ENCODE data around the gene NHLRC4.
A peak's percentile ranks its signal among the peaks of the same experiment; 100 is the strongest.

NHLRC4 gene

GRCh38 chr16:539901-540530 lies 26.8 kb upstream of the NHLRC4 start:
- DNase-seq (ENCODE audit: low read depth), result no peak
- no peak overlapping the region for H3K4me3 ChIP-seq (ENCODE audit: low read length)
- no peak for TF ChIP-seq CTCF (IDR thresholded peaks at IDR 0.05; ENCODE audit: insufficient read depth, low read depth, low read length, missing control alignments)

- no peak for DNase-seq (ENCODE audit: low read depth)
- no peak overlapping the region for H3K4me3 ChIP-seq (ENCODE audit: low read length)
- TF ChIP-seq CTCF (IDR thresholded peaks at IDR 0.05; ENCODE audit: insufficient read depth, low read depth, low read length, missing control alignments), result no peak
These were observed 26.0 kb upstream of the NHLRC4 start for GRCh38 chr16:540645-541340.

- no peak for TF ChIP-seq CTCF (IDR thresholded peaks at IDR 0.05; ENCODE audit: insufficient read depth, low read depth, low read length, missing control alignments)
- no peak overlapping the region for H3K4me3 ChIP-seq (ENCODE audit: low read length)
- no peak for DNase-seq (ENCODE audit: low read depth)
These were observed 23.3 kb upstream of the NHLRC4 start for GRCh38 chr16:543301-544164.

- H3K4me3 ChIP-seq (ENCODE audit: low read length), result no peak overlapping the region
- no peak for DNase-seq (ENCODE audit: low read depth)
- TF ChIP-seq CTCF (IDR thresholded peaks at IDR 0.05; ENCODE audit: insufficient read depth, low read depth, low read length, missing control alignments), result no peak
These were observed 22.3 kb upstream of the NHLRC4 start for GRCh38 chr16:544517-544916.

GRCh38 chr16:546909-547770 lies 19.7 kb upstream of the NHLRC4 start:
- peak; percentile 60 for TF ChIP-seq CTCF (IDR thresholded peaks at IDR 0.05; ENCODE audit: insufficient read depth, low read depth, low read length, missing control alignments)
- peak; percentile 61 for DNase-seq (ENCODE audit: low read depth)
- no peak overlapping the region for H3K4me3 ChIP-seq (ENCODE audit: low read length)

GRCh38 chr16:548586-548985 lies 18.2 kb upstream of the NHLRC4 start:
- H3K4me3 ChIP-seq (ENCODE audit: low read length), result no peak overlapping the region
- no peak for TF ChIP-seq CTCF (IDR thresholded peaks at IDR 0.05; ENCODE audit: insufficient read depth, low read depth, low read length, missing control alignments)
- DNase-seq (ENCODE audit: low read depth), result no peak
